HG03457 (cell line): Measurements from ENCODE around the gene ATF6.
"Not testable (repeated sequence)": the region's sequence is repeated elsewhere in the genome, so short reads cannot be mapped to it uniquely, and the experiment has no call there.

Source experiments
- ATAC-seq: cut with Tn5 transposase; IDR thresholded peaks from one replicate; pipeline ENCODE4 v1.9.1; 2021; ENCODE audit warnings: moderate number of reproducible peaks; ENCODE audit not compliant: unreplicated experiment

ATF6 gene

DNA sequence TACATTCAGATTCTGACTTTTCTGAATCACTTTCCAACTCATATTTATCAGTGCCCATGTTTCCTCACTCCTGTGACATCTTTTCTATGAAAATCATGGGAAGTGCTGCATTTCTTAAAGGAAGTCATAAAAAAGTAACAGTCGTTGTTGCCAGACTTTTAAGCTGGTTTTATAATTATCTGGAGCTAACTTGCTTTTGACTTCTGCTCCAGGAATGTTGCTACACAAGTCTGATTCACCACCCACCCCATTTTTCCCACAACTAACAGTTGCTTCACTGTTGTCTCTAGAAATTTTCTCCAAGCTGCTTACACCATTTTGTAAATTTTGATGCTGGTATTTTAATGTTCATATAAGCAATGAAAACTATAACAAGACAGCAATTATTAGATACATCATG lies 32.6 kb upstream of the ATF6 start:
- no peak for ATAC-seq

DNA sequence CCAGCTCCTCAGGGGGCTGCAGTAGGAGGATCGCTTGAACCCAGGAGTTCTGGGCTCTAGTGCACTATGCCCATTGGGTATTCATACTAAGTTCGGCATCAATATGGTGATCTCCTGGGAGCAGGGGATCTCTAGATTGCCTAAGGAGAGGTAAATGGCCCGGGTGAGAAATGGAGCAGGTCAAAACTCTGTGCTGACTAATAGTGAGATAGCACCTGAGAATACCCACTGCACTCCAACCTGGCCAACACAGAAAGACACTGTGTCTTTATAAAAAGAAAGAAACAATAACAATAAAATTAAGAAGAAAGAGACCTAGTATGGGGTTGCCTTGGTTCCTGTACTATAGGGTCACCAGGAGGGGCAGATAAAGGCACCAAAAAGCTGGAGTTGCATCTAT lies 30.3 kb upstream of the ATF6 start:
- no peak for ATAC-seq

DNA sequence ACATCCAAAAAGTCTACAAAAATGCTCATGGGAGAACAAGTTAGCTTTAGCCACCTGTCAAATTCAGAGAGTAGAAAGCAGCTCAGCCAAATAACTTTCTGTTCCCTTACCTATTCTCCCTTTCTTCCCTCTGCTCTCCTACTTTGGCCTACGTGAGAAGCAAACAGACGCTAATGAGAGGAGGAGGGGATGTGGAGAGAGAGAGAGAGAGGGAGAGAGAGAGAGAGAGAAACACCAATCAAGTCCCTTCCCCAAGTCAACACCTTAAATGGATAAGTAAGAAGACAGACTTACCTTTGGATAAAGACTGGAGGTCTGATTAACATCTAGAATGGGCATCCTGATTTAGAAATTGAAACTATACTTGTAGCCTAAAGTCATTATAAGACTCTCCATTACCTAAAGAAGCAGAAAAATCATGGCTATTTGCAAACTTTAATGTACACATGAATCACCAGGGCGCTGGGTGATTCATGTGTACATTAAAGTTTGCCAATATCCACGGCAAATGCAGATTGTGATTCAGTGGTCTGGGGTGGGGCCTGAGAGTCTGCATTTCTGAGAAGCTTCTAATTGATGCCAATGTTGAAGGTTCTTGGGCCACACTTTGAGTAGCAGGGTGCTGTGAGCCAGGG lies 29.7 kb upstream of the ATF6 start:
- ATAC-seq: no peak

DNA sequence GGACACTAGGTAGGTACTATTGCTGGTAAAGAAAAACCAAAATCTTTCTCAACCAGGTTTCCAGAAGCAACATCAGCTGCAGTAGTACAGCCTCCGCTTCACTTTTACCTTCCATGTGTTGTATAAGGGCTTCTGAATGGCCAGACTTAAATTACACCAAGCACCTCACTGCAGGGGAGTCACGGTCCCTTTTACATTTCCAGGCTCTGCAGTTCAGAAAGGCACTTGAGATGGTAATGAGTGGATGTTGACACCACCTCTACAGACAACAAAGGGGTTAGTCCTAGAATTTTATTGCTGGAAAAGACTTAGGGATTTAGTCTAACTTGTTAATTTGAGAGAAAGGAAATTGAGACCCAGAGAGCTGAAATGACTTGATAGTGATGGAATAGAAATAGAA lies 28.5 kb upstream of the ATF6 start:
- ATAC-seq: no peak

DNA sequence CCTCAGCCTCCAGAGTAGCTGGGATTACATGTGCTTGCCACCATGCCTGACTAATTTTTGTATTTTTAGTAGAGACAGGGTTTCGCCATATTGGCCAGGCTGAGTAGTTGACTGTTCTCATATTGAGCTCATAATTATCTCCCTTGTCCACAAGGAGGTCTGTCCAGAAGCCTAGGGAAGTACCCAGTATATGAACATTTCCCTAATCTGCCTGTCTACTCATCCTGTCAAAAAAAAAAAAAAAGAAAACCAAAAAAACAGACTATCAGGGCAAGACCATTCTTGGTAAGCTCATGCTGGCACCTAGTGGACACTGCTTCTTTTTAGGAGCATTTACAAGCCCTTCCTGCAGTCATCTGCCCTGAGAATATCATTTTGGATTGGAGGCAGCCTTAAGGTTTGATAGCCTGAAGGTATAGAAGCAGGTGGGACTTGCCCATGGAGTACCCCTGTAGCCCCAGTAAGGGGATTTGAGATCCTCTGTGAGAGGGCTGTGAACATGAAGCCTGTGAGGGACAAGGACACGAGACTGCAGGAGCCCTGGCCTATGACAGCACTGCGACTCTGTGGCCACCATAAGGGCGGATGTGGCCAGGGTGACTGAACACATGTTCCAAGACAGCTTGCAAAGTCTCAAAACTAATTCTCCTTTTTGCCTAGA lies 27.4 kb upstream of the ATF6 start:
- ATAC-seq: peak; percentile 49

DNA sequence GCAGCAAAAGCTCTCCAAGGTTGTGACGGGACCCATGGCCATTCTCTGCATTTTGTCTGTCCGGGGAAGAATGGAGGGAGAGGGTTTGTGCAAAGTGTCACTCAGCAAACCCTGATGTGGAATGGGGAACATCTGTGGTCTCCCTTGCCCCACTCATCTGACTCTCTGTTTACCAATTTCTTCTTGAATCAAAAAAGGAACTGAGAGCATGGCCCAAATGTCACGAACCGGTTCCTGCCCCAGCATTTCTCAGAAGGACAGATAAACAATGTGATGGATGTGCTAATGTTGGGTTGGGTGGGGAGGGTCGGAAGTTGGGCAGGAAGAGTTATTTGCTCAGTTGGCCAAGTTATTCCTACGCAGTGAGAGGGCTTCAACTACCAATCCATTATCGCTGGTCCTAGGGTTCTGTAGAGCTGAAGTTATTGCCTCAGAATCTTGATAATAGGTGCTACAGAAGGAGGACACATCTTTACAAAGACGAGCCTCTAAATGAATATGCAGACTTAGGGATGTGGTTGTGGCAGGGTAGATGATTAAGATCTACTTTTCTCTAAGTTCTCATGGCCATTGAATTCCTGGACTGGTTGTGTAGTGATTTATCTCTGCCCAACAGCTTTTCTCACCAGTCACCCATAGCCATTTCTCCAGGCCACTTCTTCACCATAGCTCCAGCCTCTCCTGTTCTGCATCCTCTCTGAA lies 26.1 kb upstream of the ATF6 start:
- ATAC-seq: no peak

DNA sequence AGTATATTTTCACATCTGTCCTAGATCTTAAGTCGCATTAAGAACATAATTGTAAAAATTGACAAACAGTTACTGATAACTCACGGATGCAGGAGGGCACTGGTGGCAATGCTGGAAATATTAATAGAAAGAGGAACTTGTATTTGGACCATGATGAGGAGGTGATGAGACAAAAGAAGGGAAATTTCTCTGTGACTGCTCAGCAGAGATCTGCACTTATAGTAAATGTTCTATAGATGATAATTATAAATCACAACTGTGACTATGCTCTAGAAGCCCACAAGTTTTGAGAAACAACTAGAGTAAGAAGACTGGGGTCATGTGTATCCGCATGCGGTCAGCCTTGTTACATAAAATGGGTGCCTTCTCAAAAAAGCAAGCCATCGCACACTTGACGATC lies 25.2 kb upstream of the ATF6 start:
- no peak for ATAC-seq

DNA sequence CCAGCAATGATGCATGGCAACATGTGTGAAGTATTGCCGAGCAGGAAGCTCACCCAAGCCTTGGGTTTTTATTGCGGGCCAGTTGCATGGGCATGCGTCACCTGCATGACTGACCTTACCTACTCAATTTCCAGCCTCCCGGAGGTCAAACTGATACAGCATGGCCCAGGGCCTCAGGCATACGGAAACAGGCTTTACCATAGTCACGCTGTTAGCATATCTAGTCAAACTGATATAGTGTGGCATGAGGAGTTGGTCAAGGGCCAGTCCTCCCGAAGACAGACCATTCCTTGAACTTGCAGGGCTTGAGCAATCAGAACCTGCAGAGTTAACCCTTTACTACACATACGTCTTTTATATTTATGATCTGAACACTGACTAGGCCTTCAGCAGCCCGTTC lies 22.9 kb upstream of the ATF6 start:
- no peak for ATAC-seq

DNA sequence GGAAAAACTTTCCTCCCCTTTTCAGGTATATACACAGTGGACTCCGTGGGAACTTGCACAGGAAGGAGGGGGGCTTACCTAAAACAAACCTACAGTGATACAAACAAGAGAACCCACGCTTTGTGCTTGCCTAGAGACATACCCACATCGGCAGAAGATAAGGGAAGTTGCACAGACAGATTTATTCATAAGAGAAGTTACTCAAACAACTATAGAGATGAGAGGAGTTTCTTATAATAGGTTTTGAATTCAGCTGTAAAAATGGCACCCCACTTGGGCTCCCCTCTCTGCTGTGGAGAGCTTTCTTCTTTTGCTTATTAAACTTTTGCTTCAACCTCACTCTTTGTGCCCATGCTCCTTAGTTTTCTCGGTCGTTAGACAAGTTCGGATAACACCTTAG lies 18.3 kb upstream of the ATF6 start:
- no peak for ATAC-seq

DNA sequence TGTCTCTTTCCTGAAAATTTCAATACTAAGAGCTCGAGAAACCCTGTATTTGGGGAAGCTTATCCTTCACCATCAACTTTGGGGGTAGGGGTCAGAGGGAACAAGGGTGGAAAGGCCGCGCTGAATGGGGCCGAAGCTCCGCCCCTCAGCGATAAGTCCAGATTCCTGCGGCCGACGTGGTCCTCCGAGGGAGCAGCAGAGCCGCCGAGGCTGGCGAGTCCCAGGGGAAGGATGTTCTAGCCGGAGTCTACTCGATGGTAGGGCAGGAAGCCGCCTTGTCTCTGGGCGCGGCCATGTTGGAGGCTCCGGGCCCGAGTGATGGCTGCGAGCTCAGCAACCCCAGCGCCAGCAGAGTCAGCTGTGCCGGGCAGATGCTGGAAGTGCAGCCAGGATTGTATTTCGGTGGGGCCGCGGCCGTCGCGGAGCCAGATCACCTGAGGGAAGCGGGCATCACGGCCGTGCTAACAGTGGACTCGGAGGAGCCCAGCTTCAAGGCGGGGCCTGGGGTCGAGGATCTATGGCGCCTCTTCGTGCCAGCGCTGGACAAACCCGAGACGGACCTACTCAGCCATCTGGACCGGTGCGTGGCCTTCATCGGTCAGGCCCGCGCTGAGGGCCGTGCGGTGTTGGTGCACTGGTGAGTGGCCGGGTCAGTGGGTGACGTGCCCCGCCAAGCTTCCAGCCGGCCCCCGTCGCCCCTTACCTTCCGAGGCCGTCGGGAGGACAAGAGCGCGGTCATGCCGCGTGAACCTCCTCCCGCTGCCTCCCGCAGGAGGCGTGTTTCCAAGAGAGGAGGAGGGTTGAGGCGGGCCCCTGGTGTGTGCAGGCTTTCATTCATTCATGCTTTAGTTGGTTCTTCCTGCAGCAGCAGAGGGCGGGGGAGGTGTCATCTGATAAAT lies 16.4 kb upstream of the ATF6 start, which contains the start of gene DUSP12:
DUSP12 (plus strand) TSS at position 278 of the 899 bp plus-strand sequence; CDS start at position 294, 16 bp downstream.
- peak; percentile 76 for ATAC-seq

DNA sequence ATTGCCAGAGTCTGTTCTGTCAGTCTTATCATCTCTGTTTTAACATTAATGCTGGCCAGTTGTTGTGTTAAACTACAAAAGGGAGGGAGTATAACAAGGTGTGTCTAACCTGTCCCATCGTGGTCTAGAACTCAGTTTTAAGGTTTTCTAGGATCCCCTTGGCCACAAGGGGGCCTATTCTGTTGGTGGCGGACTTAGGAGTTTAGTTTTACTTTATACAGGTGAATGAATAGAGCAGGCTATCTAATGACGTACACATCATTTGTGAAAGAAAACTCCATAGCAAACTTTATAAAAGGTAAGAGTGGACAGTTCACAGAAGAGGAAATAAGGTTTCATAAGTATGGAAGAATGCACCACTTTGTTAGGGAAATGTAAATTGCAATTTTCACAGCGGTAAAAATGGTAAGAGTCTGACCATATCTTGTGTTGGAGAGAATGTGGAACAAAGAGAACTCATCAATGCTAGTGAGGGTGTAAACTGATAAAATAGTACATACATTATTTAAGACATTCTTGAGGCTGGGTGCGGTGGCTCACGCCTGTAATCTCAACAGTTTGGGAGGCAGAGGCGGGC lies 2.5 kb upstream of the ATF6 start:
- ATAC-seq: no peak

DNA sequence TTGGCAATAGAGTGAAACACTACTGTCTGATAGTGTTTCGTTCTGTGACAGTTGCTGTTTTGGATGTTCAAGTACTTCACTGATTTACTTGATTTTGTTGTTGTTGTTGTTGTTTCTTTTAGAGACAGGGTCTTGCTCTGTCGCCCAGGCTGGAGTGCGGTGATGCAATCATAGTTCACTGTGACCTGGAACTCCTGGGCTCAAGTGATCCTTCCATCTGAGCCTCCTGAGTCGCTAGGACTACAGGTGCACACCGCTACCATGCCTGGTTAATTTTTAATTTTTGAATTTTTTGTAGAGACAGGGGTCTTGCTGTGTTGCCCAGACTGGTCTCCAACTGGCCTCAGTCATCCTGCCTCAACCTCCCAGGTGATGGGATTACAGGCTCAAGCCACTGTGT lies 2.3 kb downstream of the ATF6 start:
- ATAC-seq: no peak

DNA sequence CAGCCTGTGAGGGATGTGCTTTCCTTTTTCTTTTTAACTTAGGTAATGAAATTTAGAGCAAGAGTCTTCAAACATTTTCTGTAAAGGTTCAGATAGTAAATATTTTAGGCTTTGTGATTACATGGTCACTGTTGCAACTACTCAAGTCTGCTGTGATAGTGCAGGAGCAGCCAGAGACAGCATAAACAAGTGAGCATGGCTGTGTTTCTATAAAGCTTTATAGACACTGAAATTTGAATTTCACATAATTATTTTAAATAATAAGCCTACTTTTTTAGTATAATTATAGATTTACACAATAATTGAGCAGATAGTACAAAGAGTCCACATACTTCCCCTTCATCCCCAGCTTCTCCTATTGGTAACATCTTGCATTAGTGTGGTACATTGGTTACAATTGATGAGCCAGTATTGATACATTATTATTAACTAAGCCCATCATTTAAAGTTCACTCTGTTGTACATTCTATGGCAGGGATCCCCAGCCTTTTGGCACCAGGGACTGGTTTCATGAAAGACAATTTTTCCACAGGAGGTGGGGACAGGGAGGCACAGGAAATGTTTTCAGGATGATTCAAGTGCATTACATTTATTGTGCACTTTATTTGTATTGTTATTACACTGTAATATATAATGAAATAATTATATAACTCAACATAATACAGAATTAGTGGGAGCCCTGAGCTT lies 3.0 kb downstream of the ATF6 start:
- no peak for ATAC-seq

DNA sequence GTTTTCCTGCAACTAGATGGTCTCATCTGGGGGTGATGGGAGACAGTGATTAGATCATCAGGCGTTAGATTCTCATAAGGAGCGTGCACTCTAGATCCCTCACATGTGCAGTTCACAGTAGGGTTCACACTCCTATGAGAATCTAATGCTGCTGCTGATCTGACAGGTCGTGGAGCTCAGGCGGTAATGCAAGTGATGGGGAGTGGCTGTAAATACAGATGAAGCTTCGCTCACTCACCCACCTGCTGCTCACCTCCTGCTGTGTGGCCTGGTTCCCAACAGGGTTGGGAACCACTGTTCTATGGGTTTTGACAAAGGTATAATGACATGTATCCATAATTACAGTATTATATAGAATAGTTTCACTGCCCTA lies 3.5 kb downstream of the ATF6 start:
- ATAC-seq: not testable (repeated sequence)

DNA sequence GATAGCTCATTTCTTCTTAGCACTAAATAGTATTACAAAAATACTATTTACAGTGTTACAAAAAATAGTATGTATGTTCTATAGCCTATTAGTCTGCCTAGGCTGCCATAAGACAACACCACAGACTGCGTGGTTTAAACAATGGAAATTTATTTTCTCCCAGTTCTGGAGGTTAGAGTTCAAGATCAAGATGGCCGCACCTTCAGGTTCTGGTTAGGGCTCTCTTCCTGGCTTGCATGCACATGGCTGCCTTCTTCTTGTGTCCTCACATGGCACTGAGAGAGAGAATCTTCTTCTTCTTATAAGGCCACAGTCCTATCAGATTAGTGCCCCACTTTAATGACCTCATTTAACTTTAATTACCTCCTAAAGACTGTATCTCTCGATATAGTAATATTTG lies 4.1 kb downstream of the ATF6 start:
- no peak for ATAC-seq

DNA sequence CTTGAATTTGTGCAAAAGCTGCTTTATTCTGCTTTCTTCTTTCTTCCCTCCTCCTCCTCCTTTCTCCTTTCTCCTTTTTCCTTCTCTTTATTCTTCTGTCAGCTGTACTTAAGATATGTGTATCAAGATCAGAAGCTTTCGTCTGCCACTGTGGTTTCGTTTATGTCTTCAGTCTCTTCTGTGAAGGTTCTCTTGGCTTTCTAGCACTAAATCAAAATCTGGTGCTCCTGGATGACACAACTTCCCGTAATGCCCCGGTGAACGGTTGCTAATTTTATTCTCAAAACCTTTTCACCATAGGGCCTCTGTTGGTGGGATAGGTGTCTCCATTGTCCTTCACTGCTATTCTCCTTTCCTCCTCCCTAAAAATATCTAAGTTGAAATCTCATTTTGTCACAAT lies 5.0 kb downstream of the ATF6 start:
- no peak for ATAC-seq

DNA sequence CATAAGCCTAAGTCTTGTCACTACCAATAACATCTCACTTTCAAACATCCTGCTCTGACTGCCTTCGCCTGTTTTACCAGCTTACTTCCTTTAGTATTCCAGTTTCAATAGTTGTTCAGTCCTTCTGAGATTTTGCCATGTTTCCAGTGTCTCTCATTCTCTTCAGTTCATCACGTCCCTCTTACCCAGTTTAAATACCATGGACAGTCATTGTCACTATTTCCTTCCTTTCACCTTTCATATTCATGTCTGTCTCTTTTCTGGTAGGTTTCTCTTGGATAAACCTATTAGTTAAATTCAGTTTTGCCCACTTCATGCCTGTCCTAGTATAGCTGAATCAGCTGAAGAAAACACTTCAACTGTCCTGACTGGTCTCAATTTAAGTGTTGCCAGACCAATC lies 5.9 kb downstream of the ATF6 start:
- ATAC-seq: no peak

DNA sequence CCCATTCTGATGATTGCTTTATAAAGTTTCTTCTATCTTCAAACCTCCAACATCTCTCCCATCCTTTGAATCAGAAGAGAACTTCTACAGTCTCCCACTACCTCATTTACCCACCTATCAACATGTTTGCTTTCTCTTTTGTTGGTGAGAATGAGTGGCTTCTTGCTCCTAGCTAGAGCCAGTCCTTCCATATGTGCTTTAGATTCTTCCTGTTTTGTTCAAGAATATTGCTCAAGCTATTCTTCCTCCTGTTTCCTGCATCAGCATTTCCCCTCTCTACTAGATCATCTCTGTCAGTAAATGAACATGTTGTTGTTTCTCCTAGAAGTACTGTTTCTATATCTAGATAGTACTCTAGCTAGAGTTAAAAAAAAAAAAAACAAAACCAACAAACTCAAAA lies 6.3 kb downstream of the ATF6 start:
- no peak for ATAC-seq

DNA sequence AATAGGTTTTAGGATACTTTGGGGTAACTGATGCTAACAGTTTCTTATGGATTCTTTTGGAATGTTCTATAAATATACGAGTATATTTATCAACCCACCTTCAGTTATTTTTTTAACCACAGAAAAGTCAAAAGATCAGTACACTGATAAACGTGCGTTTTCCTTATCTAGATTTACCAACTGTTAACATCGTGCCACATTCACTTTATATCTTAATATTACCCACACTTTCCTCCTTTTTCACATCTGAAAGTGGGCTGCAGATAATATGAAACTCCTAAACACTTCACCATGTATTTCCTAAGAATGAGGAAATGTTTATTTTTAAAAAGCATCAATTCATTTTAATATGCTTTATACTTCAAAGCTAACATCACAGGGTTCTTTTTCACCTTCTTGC lies 7.7 kb downstream of the ATF6 start:
- no peak for ATAC-seq

DNA sequence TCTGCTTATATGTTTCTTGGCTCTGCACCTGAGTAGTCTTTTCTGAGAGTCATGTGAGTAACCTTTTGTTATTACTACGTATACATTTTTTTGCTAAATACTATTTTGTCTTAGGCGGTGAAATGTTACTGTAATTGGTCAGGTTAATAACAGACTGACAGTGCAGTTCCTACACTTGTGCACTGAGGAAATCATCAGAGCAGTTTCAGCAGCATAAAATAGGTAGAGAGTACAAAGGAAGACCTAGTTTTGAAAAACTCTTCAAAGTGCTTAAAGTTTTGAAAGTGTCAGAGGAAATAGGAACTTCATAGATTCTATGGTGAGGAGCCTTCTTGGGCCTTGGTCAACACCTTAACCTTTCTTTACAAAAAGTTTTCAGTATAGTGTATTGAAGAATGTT lies 11.1 kb downstream of the ATF6 start:
- no peak for ATAC-seq
